ENCODE results near the gene EFNA3.

GRCh38 chr1:155064111-155064831 is 14.4 kb upstream of the EFNA3 start:
- TF ChIP-seq CTCF (IDR thresholded peaks at IDR 0.05) (no peak), POLR2AphosphoS5 (IDR thresholded peaks at IDR 0.05) (no peak), POLR2A (IDR thresholded peaks at IDR 0.05; ENCODE audit: low read depth) (no peak)

All from esophagus muscularis mucosa (tissue), 3 donors.